ENCODE measurements around the gene BEND3.
"Not testable (repeated sequence)": the region's sequence is repeated elsewhere in the genome, so short reads cannot be mapped to it uniquely, and the experiment has no call there.

BEND3 gene

GRCh38 chr6:107121266-107121665, 6.0 kb upstream of the BEND3 start:
- no peak for DNase-seq (ENCODE audit: low read depth, low spot score)

- no peak for DNase-seq (ENCODE audit: low read depth, low spot score)
These were observed 5.1 kb upstream of the BEND3 start for GRCh38 chr6:107120404-107120803.

- no peak for DNase-seq (ENCODE audit: low read depth, low spot score)
These were observed 3.7 kb upstream of the BEND3 start for GRCh38 chr6:107118976-107119375.

GRCh38 chr6:107118540-107118939, 3.2 kb upstream of the BEND3 start:
- DNase-seq (ENCODE audit: low read depth, low spot score) = not testable (repeated sequence)

- DNase-seq (ENCODE audit: low read depth, low spot score) = no peak
These were observed 1.6 kb upstream of the BEND3 start for GRCh38 chr6:107116931-107117330.

GRCh38 chr6:107116328-107116892, 1.1 kb upstream of the BEND3 start:
- DNase-seq (ENCODE audit: low read depth, low spot score) = no peak

- no peak for DNase-seq (ENCODE audit: low read depth, low spot score)
These were observed 496 bp upstream of the BEND3 start for GRCh38 chr6:107115695-107116327.

- DNase-seq (ENCODE audit: low read depth, low spot score) = peak; percentile 37
These were observed 946 bp downstream of the BEND3 start for GRCh38 chr6:107114213-107114925.

- DNase-seq (ENCODE audit: low read depth, low spot score) = no peak
These were observed 5.1 kb downstream of the BEND3 start for GRCh38 chr6:107110200-107110599.

- no peak for DNase-seq (ENCODE audit: low read depth, low spot score)
These were observed 7.0 kb downstream of the BEND3 start for GRCh38 chr6:107108201-107108890.

- DNase-seq (ENCODE audit: low read depth, low spot score) = no peak
These were observed 7.5 kb downstream of the BEND3 start for GRCh38 chr6:107107791-107108190.

- DNase-seq (ENCODE audit: low read depth, low spot score) = no peak
These were observed 9.2 kb downstream of the BEND3 start for GRCh38 chr6:107106165-107106564.

GRCh38 chr6:107105511-107106116, 9.7 kb downstream of the BEND3 start:
- DNase-seq (ENCODE audit: low read depth, low spot score) = no peak

- no peak for DNase-seq (ENCODE audit: low read depth, low spot score)
These were observed 12.2 kb downstream of the BEND3 start for GRCh38 chr6:107103082-107103481.

- no peak for DNase-seq (ENCODE audit: low read depth, low spot score)
These were observed 12.9 kb downstream of the BEND3 start for GRCh38 chr6:107102414-107102805.

- DNase-seq (ENCODE audit: low read depth, low spot score) = no peak
These were observed 13.5 kb downstream of the BEND3 start for GRCh38 chr6:107101686-107102413.

- no peak for DNase-seq (ENCODE audit: low read depth, low spot score)
These were observed 14.1 kb downstream of the BEND3 start for GRCh38 chr6:107101211-107101610.

GRCh38 chr6:107098436-107099307, 16.6 kb downstream of the BEND3 start:
- no peak for DNase-seq (ENCODE audit: low read depth, low spot score)

- DNase-seq (ENCODE audit: low read depth, low spot score) = not testable (repeated sequence)
These were observed 30.9 kb downstream of the BEND3 start for GRCh38 chr6:107084459-107084858.

GRCh38 chr6:107083921-107084320, 31.4 kb downstream of the BEND3 start:
- no peak for DNase-seq (ENCODE audit: low read depth, low spot score)

All from activated CD4-positive, CD25-positive, alpha-beta regulatory T cell treated with anti-CD3 and anti-CD28 coated beads, Interleukin-2, amount 50 U/mL, for 16 hours (primary cell).